OCI-LY7 (cell line): Measurements from ENCODE around the gene KRTAP9-9. TPM values are rescaled to one million over a fixed set of nuclear protein-coding genes. Genes with fewer than 3 reads are reported as not detected.
"Not testable (repeated sequence)": the region's sequence is repeated elsewhere in the genome, so short reads cannot be mapped to it uniquely, and the experiment has no call there.

ENCODE experiments used
- BruUV-seq: library from RNA; stranded (reverse); fragments of 400-500 nt; replicated peaks from 2 replicates; lab custom pipeline; 2021; lab: Mats Ljungman, UMichigan
- CTCF ChIA-PET: fragments of 300-600 bp; sonication (Branson Sonifier 250); formaldehyde crosslinking; loops from one replicate; lab custom pipeline; 2022; ENCODE audit warnings: antibody characterized with exemption; ENCODE audit not compliant: unreplicated experiment; lab: Charles Lee
- POLR2A ChIA-PET: fragments of 300-600 bp; sonication (Branson Sonifier 250); formaldehyde crosslinking; loops from one replicate; lab custom pipeline; 2022; ENCODE audit warnings: antibody characterized with exemption; lab: Charles Lee
- DNase-seq: peaks from one replicate; pipeline ENCODE4 v3.0.0-alpha.2; 2015; ENCODE audit warnings: low spot score
- H2AFZ ChIP-seq: fragments of 200-600 bp; sonication (generic), shearing (Covaris generic); 2 replicates; pipeline ENCODE4 v1.6.1; 2014; ENCODE audit warnings: mild to moderate bottlenecking, antibody characterized with exemption, low read length, moderate library complexity
- H3K27ac ChIP-seq: fragments of 200-600 bp; sonication (generic); 2 replicates; pipeline ENCODE4 v1.5.1; 2014; ENCODE audit warnings: mixed run types, low read depth, mild to moderate bottlenecking, moderate library complexity, low read length, inconsistent platforms; ENCODE audit not compliant: poor library complexity, severe bottlenecking
- H3K36me3 ChIP-seq: fragments of 200-600 bp; sonication (generic); 2 replicates; pipeline ENCODE4 v1.6.1; 2014; ENCODE audit warnings: mild to moderate bottlenecking, antibody characterized with exemption, low read length, moderate library complexity, mixed read lengths; ENCODE audit not compliant: insufficient read depth
- H3K4me1 ChIP-seq: fragments of 200-600 bp; sonication (generic); 2 replicates; pipeline ENCODE4 v1.5.1; 2014; ENCODE audit warnings: mild to moderate bottlenecking, low read length; ENCODE audit not compliant: insufficient read depth, poor library complexity, severe bottlenecking
- H3K4me2 ChIP-seq: fragments of 200-600 bp; sonication (generic); 2 replicates; pipeline ENCODE4 v1.6.1; 2014; ENCODE audit warnings: mild to moderate bottlenecking, low read length
- H3K4me3 ChIP-seq: fragments of 200-600 bp; sonication (generic); 2 replicates; pipeline ENCODE4 v1.5.1; 2014; ENCODE audit warnings: mild to moderate bottlenecking, low read depth, low read length; ENCODE audit not compliant: poor library complexity, severe bottlenecking
- H3K79me2 ChIP-seq: fragments of 200-600 bp; sonication (generic); 2 replicates; pipeline ENCODE4 v1.6.1; 2016; ENCODE audit warnings: low read depth, mild to moderate bottlenecking, low read length, moderate library complexity, mixed read lengths; ENCODE audit not compliant: insufficient read depth
- H3K9me2 ChIP-seq: fragments of 200-600 bp; sonication (generic); 2 replicates; pipeline ENCODE4 v1.6.1; 2016; ENCODE audit warnings: mild to moderate bottlenecking, low read length, mixed read lengths; ENCODE audit not compliant: insufficient read depth
- H3K9me3 ChIP-seq: fragments of 200-600 bp; sonication (generic); 2 replicates; pipeline ENCODE4 v1.6.1; 2014; ENCODE audit warnings: mild to moderate bottlenecking, mixed run types, low read length, mixed read lengths
- H4K20me1 ChIP-seq: fragments of 200-600 bp; sonication (generic); 2 replicates; pipeline ENCODE4 v1.6.1; 2014; ENCODE audit warnings: mild to moderate bottlenecking, antibody characterized with exemption, low read length, moderate library complexity, mixed read lengths; ENCODE audit not compliant: insufficient read depth
- CTCF ChIP-seq: fragments of 200-600 bp; sonication (generic); conservative IDR thresholded peaks from 2 replicates; pipeline ENCODE4 v1.5.1; 2014; ENCODE audit warnings: mild to moderate bottlenecking, antibody characterized with exemption, low read length, moderate library complexity, mixed read lengths
- EZH2phosphoT487 ChIP-seq: fragments of 200-600 bp; sonication (generic); IDR thresholded peaks from 2 replicates; pipeline ENCODE4 v1.6.1; 2018; ENCODE audit warnings: low read depth, borderline replicate concordance, mild to moderate bottlenecking, mixed run types, antibody characterized with exemption, low read length, moderate library complexity, mixed read lengths
- intact Hi-C: fragments of 100-400 bp; cut with micrococcal nuclease; formaldehyde crosslinking; loops from one replicate; pipeline ENCODE4 v1.10.0; 2022; ENCODE audit not compliant: unreplicated experiment
- total RNA-seq, 2 experiments: library from RNA; depleted of rRNA in 1 of 2; stranded (reverse); fragments of >200 nt in 1 of 2; shearing (Covaris generic) in 1 of 2; gene quantifications; 2 replicates each; pipeline ENCODE4 v1.2.3, GENCODE V29; 2014 to 2022

KRTAP9-9 gene
- total RNA-seq, 2 experiments from 2014 or later, result not detected

GRCh38 chr17:41215681-41216080, 39.5 kb upstream of the KRTAP9-9 start:
- DNase-seq, result no peak
- intact Hi-C loops, result no loop called here
- CTCF ChIA-PET, result no interaction called here
- Histone ChIP-seq H4K20me1 (no peaks in the 10 kb centered on the region), H3K4me3 (no peak overlapping the region), H3K79me2 (no peaks in the 10 kb centered on the region), H3K27ac (no peak overlapping the region), H3K4me1 (no peaks in the 10 kb centered on the region), H3K36me3 (no peaks in the 10 kb centered on the region), H3K9me2 (no peaks in the 10 kb centered on the region), H3K4me2 (no peak overlapping the region), H3K9me3 (no peaks in the 10 kb centered on the region), H2AFZ (no peak overlapping the region)
- TF ChIP-seq EZH2phosphoT487 (no peak), CTCF (no peak)
- no TSS peak for BruUV-seq
- POLR2A ChIA-PET, result no interaction called here

GRCh38 chr17:41223821-41224220, 31.4 kb upstream of the KRTAP9-9 start:
- BruUV-seq, result no TSS peak
- no peak overlapping the region for H3K27ac ChIP-seq
- H3K4me2 ChIP-seq, result no peak overlapping the region
- DNase-seq, result no peak
- intact Hi-C loops, result no loop called here
- H3K9me2 ChIP-seq, result no peaks in the 10 kb centered on the region
- ChIA-PET CTCF (no interaction called here), POLR2A (no interaction called here)
- no peak overlapping the region for H2AFZ ChIP-seq
- H3K9me3 ChIP-seq, result no peaks in the 10 kb centered on the region
- H3K4me3 ChIP-seq, result no peak overlapping the region
- H3K36me3 ChIP-seq, result no peaks in the 10 kb centered on the region
- TF ChIP-seq CTCF (no peak), EZH2phosphoT487 (no peak)
- H3K4me1 ChIP-seq, result no peaks in the 10 kb centered on the region
- H3K79me2 ChIP-seq, result no peaks in the 10 kb centered on the region
- no peaks in the 10 kb centered on the region for H4K20me1 ChIP-seq

- no peak overlapping the region for H3K4me2 ChIP-seq
- no peak overlapping the region for H3K4me3 ChIP-seq
- CTCF ChIA-PET, result no interaction called here
- H3K4me1 ChIP-seq, result no peaks in the 10 kb centered on the region
- intact Hi-C loops, result no loop called here
- H3K9me3 ChIP-seq, result no peaks in the 10 kb centered on the region
- TF ChIP-seq CTCF, result no peak
- TF ChIP-seq EZH2phosphoT487, result no peak
- H3K79me2 ChIP-seq, result no peaks in the 10 kb centered on the region
- no peaks in the 10 kb centered on the region for H3K36me3 ChIP-seq
- no peak for DNase-seq
- H4K20me1 ChIP-seq, result no peaks in the 10 kb centered on the region
- H3K27ac ChIP-seq, result no peak overlapping the region
- POLR2A ChIA-PET, result no interaction called here
- no peak overlapping the region for H2AFZ ChIP-seq
- BruUV-seq, result no TSS peak
- H3K9me2 ChIP-seq, result no peaks in the 10 kb centered on the region
Observed at GRCh38 chr17:41226051-41226450, 29.1 kb upstream of the KRTAP9-9 start.

GRCh38 chr17:41226598-41227095, 28.5 kb upstream of the KRTAP9-9 start, which contains the start of gene KRTAP9-2:
Gene KRTAP9-2, plus strand, starts transcription at chr17:41226648. Its CDS starts 7 bp downstream, at chr17:41226655.
- DNase-seq, H3K4me1 ChIP-seq, H3K4me2 ChIP-seq, H3K27ac ChIP-seq, CTCF ChIA-PET, H3K9me3 ChIP-seq, H3K36me3 ChIP-seq, H3K9me2 ChIP-seq, H4K20me1 ChIP-seq, BruUV-seq, H3K4me3 ChIP-seq, intact Hi-C loops, POLR2A ChIA-PET, H3K79me2 ChIP-seq, H2AFZ ChIP-seq: not testable (repeated sequence)
